Measurements from ENCODE around the gene BHLHE23.
"Not testable (repeated sequence)": the region's sequence is repeated elsewhere in the genome, so short reads cannot be mapped to it uniquely, and the experiment has no call there.

Gene BHLHE23

GRCh38 chr20:63042448-63043071 is 35.8 kb upstream of the BHLHE23 start:
- DNase-seq: no peak

GRCh38 chr20:63041776-63042175 is 35.0 kb upstream of the BHLHE23 start:
- DNase-seq: no peak

GRCh38 chr20:63037669-63038268 is 31.0 kb upstream of the BHLHE23 start:
- DNase-seq: no peak

- DNase-seq: no peak
Observed at GRCh38 chr20:63036291-63036690, 29.5 kb upstream of the BHLHE23 start.

GRCh38 chr20:63035603-63036185 is 28.9 kb upstream of the BHLHE23 start:
- DNase-seq: no peak

- not testable (repeated sequence) for DNase-seq
Observed at GRCh38 chr20:63034710-63035602, 28.2 kb upstream of the BHLHE23 start.

- no peak for DNase-seq
Observed at GRCh38 chr20:63033794-63034709, 27.3 kb upstream of the BHLHE23 start.

- no peak for DNase-seq
Observed at GRCh38 chr20:63032861-63033793, 26.4 kb upstream of the BHLHE23 start.

GRCh38 chr20:63032026-63032800 is 25.4 kb upstream of the BHLHE23 start:
- DNase-seq: no peak

- no peak for DNase-seq
Observed at GRCh38 chr20:63031251-63032014, 24.7 kb upstream of the BHLHE23 start.

- DNase-seq: no peak
Observed at GRCh38 chr20:63029358-63030121, 22.8 kb upstream of the BHLHE23 start.

- DNase-seq: no peak
Observed at GRCh38 chr20:63028461-63028921, 21.7 kb upstream of the BHLHE23 start.

GRCh38 chr20:63027922-63028389 is 21.2 kb upstream of the BHLHE23 start:
- no peak for DNase-seq

- DNase-seq: no peak
Observed at GRCh38 chr20:63027221-63027921, 20.6 kb upstream of the BHLHE23 start.

- no peak for DNase-seq
Observed at GRCh38 chr20:63026582-63027165, 19.9 kb upstream of the BHLHE23 start.

GRCh38 chr20:63025534-63026331 is 19.0 kb upstream of the BHLHE23 start:
- no peak for DNase-seq

Data from NCI-H774 (cell line).